ENCODE measurements around the gene RNASET2. TPM values are rescaled to one million over a fixed set of nuclear protein-coding genes. Genes with fewer than 3 reads are reported as not detected.

The RNASET2 gene
- total RNA-seq, 2 experiments from 2014 or later, result 34.1 to 35.8 TPM

- DNase-seq, result no peak
- Mint-ChIP-seq H3K4me3 (no peak overlapping the region), H3K36me3 (peaks cover 30% of the 10 kb centered on the region), H3K27me3 (no peaks in the 10 kb centered on the region), H3K4me1 (no peaks in the 10 kb centered on the region), H3K27ac (no peak overlapping the region), H3K9me3 (no peaks in the 10 kb centered on the region)
Observed at GRCh38 chr6:166980738-166981137, 24.4 kb upstream of the RNASET2 start.

DNA sequence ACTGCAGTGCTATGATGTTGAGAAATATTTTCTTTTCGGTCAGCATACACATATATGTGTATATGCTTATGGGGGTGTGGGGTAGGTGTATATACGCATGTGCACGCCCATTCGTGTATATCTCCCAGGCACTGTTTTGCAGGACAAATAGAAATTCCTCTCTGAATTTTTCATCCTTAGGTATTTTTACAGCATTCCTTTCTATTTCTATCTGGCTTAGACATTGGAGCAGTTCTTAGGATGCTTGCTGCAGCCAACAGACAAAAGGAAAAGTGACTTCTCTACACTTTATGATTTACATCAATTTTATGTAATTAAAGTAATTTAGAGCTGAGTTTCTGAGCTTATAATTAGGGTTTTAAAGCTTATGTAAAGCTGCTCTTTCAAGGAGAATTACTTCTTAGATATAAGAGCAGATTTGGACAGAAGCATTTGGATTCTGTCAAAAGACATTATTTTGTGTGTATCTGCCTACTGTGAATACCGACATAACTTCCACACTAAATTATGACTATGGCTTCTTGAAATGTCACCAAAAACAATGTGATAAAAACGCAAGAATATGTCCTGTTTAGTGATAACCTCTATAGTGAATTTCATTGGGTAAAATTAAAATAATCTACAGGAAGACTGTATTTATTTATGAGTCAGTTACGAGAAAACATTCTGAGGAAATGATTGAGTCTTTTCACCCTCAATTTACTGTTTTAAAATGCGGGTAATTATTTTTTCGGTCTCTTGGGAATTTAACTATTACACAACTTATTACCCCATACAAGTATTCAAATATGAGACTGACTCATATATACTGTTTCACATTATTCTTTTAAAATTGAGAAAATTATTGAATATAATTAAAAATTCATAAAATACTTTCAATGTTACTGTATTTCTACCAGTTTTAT lies 21.5 kb upstream of the RNASET2 start:
- Mint-ChIP-seq H3K4me1 (no peaks in the 10 kb centered on the region), H3K9me3 (no peaks in the 10 kb centered on the region)

GRCh38 chr6:166976636-166977035 lies 20.3 kb upstream of the RNASET2 start:
- H3K4me1 Mint-ChIP-seq, result no peaks in the 10 kb centered on the region
- no peaks in the 10 kb centered on the region for H3K27me3 Mint-ChIP-seq
- no peak overlapping the region for H3K4me3 Mint-ChIP-seq
- DNase-seq, result no peak
- H3K9me3 Mint-ChIP-seq, result no peaks in the 10 kb centered on the region
- H3K27ac Mint-ChIP-seq, result no peak overlapping the region
- H3K36me3 Mint-ChIP-seq, result peaks cover 18% of the 10 kb centered on the region

More for the DNA sequence above, 21.5 kb upstream of the RNASET2 start:
- H3K36me3 Mint-ChIP-seq, result peaks cover 20% of the 10 kb centered on the region
- no peaks in the 10 kb centered on the region for H3K27me3 Mint-ChIP-seq
- no peak for DNase-seq
- H3K27ac Mint-ChIP-seq, result no peak overlapping the region
- no peak overlapping the region for H3K4me3 Mint-ChIP-seq

- no peaks in the 10 kb centered on the region for H3K27me3 Mint-ChIP-seq
- no peak overlapping the region for H3K4me3 Mint-ChIP-seq
- H3K4me1 Mint-ChIP-seq, result peaks cover 8% of the 10 kb centered on the region
- H3K36me3 Mint-ChIP-seq, result peaks cover 18% of the 10 kb centered on the region
- H3K27ac Mint-ChIP-seq, result no peak overlapping the region
- H3K9me3 Mint-ChIP-seq, result peaks cover 5% of the 10 kb centered on the region
- no peak for DNase-seq
Observed at GRCh38 chr6:166972101-166972500, 15.8 kb upstream of the RNASET2 start.

- H3K4me3 Mint-ChIP-seq, result no peak overlapping the region
- no peaks in the 10 kb centered on the region for H3K27me3 Mint-ChIP-seq
- H3K4me1 Mint-ChIP-seq, result peaks cover 8% of the 10 kb centered on the region
- H3K36me3 Mint-ChIP-seq, result peaks cover 20% of the 10 kb centered on the region
- no peak for DNase-seq
- H3K9me3 Mint-ChIP-seq, result peaks cover 11% of the 10 kb centered on the region
- H3K27ac Mint-ChIP-seq, result no peak overlapping the region
Observed at GRCh38 chr6:166971271-166971670, 14.9 kb upstream of the RNASET2 start.

DNA sequence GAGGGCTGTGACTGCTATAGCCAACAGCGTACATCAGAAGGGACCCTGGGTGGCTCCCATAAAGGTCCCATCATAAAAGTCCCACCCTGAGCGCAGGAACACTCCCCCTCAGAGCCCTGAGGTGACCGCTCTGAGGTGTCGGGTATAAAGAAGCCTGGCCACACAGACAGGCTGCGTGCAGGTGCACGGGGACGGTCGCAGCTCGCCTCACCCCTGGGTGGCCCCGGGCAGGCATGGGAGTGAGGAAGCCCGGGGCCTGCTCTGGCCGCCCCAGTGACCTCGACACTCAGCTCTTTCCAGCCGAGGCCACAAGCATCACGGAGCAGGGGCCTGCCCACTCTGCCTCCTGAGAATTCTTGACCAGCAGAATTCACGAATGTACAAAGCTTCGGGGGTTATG lies 14.4 kb upstream of the RNASET2 start:
- Mint-ChIP-seq H3K9me3 (peaks cover 13% of the 10 kb centered on the region), H3K4me1 (peaks cover 8% of the 10 kb centered on the region), H3K4me3 (no peak overlapping the region), H3K36me3 (peaks cover 20% of the 10 kb centered on the region), H3K27ac (no peak overlapping the region), H3K27me3 (no peaks in the 10 kb centered on the region)
- DNase-seq, result no peak

- peaks cover 20% of the 10 kb centered on the region for H3K36me3 Mint-ChIP-seq
- H3K9me3 Mint-ChIP-seq, result peaks cover 13% of the 10 kb centered on the region
- no peak overlapping the region for H3K4me3 Mint-ChIP-seq
- H3K4me1 Mint-ChIP-seq, result peaks cover 8% of the 10 kb centered on the region
- DNase-seq, result no peak
- no peak overlapping the region for H3K27ac Mint-ChIP-seq
- H3K27me3 Mint-ChIP-seq, result no peaks in the 10 kb centered on the region
Observed at GRCh38 chr6:166970091-166970490, 13.7 kb upstream of the RNASET2 start.

GRCh38 chr6:166969390-166970002 lies 13.1 kb upstream of the RNASET2 start:
- Mint-ChIP-seq H3K27ac (no peak overlapping the region), H3K4me1 (peaks cover 8% of the 10 kb centered on the region), H3K27me3 (no peaks in the 10 kb centered on the region), H3K36me3 (peaks cover 20% of the 10 kb centered on the region), H3K9me3 (peaks cover 13% of the 10 kb centered on the region), H3K4me3 (no peak overlapping the region)
- no peak for DNase-seq

DNA sequence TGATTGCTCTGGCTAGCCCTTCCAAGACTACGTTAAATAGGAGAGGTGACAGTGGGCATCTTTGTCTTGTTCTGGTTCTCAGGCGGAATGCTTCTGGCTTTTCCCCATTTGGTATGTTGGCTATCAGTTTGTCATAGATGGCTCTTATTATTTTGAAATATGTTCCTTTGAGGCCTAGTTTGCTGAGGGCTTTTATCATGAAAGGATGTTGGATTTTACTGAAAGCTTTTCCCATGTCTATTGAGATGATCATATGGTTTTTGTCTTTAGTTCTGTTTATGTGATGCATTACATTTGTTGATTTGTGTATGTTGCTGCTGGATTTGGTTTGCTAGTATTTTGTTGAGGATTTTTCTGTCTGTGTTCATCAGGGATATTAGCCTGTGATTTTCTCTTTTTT lies 9.9 kb upstream of the RNASET2 start:
- no peak for DNase-seq
- peaks cover 14% of the 10 kb centered on the region for H3K36me3 Mint-ChIP-seq
- H3K27ac Mint-ChIP-seq, result no peak overlapping the region
- peaks cover 18% of the 10 kb centered on the region for H3K9me3 Mint-ChIP-seq
- no peaks in the 10 kb centered on the region for H3K27me3 Mint-ChIP-seq
- H3K4me1 Mint-ChIP-seq, result peaks cover 8% of the 10 kb centered on the region
- no peak overlapping the region for H3K4me3 Mint-ChIP-seq

DNA sequence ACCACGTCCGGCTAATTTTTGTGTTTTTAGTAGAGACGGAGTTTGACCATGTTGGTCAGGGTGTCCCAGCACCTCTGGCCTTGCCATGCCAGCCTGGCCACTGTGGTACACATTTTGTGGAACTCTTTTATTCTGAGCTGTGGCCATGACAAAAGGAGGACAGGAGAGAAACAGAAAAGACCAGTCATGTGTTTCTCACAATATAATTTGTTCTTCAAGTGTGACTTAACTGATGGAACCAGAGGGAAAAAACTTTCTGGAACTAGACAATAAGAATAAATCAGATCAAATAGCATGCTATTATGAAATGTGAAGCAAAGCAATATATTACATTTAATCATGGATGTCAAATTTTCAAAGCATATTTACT lies 4.2 kb upstream of the RNASET2 start:
- no peak overlapping the region for H3K27ac Mint-ChIP-seq
- peaks cover 30% of the 10 kb centered on the region for H3K4me1 Mint-ChIP-seq
- no peak overlapping the region for H3K4me3 Mint-ChIP-seq
- peaks cover 5% of the 10 kb centered on the region for H3K9me3 Mint-ChIP-seq
- no peaks in the 10 kb centered on the region for H3K27me3 Mint-ChIP-seq
- peaks cover 2% of the 10 kb centered on the region for H3K36me3 Mint-ChIP-seq
- no peak for DNase-seq

DNA sequence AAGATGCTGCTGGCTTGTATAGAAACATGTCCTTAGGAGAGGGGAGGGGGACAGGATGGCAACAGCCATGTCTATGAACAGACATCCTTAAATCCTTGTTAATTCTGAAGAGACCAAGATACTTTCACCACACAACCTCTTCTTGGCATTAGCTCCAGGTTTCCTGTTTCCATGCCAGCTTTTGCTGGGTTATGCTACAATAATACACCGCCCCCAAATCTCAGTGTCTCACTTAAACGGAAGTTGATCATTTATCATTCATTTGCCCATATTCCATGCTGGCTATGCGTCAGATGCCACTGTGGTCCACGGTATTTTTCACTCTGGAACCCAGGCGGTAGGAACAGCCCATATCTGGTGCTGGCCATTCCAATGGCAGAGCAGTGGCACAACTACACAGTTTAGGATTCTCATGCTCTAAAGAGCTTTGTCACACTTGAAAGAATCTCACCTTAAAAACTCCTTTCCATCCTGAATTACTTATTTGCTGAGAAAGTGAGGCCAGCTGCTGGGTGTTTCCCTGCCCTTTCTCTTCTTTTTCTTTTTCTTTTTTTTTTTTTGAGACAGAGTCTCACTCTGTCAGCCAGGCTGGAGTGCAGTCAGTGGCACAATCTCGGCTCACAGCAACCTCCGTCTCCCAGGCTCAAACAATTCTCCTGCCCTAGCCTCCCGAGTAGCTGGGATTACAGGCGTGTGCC lies 3.7 kb upstream of the RNASET2 start:
- Mint-ChIP-seq H3K9me3 (peaks cover 5% of the 10 kb centered on the region), H3K27me3 (no peaks in the 10 kb centered on the region), H3K4me3 (no peak overlapping the region), H3K27ac (peak overlapping the region; percentile 88), H3K36me3 (peaks cover 6% of the 10 kb centered on the region), H3K4me1 (peaks cover 35% of the 10 kb centered on the region)
- DNase-seq, result no peak

DNA sequence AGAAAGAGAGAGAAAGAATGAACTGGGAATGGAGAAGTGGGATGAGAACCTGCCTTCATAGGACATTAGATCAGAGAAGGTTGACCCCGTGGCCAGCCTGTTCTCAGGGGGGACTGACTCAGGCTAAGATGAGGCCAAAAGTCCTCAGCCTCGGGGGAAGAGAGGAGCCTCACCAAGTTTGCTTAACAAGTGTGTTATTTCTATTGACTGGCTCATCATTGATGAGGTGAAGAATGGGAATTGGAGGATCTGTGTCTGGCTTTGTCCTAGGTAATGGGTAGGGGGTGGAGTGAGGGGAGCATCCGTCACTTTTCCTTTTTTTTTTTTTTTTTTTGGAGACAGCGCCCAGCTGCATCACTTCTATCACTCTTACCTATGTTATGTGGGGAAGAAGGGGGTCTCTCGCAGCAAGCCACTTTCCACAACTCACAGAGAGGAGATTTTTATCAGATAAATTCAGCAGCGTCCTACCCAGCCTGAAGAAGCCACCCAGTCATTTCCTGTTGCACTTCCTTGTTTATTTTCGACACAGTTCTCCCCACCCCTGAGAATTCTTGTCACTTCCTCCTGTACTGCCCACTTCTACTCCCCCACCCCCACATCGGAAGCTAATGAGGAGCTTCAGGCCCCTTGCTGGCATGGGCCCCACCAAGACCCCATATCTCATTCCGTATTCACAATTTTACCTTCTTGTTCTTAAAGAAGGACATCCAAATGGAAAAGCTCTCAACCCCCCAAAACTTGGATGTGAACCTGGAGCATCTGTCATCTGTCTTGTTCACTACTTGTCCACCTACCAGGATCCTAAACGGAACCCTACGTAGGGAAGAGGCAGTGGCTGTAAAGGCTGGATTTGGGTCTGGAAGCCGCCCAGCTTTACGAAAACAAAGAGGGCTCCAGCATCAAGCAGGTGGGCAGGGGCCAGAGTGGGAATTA lies 2.8 kb upstream of the RNASET2 start:
- Mint-ChIP-seq H3K27ac (peak overlapping the region; percentile 88), H3K4me1 (peaks cover 42% of the 10 kb centered on the region), H3K36me3 (peaks cover 8% of the 10 kb centered on the region), H3K27me3 (no peaks in the 10 kb centered on the region), H3K9me3 (peaks cover 5% of the 10 kb centered on the region), H3K4me3 (peak overlapping the region; percentile 83)
- peak; percentile 18 for DNase-seq

DNA sequence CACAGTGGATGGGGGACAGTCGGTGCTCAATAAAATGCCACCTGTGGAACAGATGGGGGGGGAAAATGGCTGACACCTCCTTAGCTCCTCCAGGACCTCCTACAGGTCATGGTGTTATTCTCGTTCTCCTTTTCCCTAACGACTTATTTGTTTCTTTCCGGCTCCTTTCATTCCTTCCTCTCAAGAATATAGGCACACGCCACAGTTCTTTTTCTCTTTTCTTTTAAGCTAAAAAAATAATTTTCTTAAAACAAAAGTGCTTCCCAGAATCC lies 1.4 kb upstream of the RNASET2 start:
- no peak for DNase-seq
- no peaks in the 10 kb centered on the region for H3K27me3 Mint-ChIP-seq
- H3K27ac Mint-ChIP-seq, result peak overlapping the region; percentile 88
- H3K4me1 Mint-ChIP-seq, result peaks cover 55% of the 10 kb centered on the region
- H3K4me3 Mint-ChIP-seq, result peak overlapping the region; percentile 83
- no peaks in the 10 kb centered on the region for H3K9me3 Mint-ChIP-seq
- peaks cover 15% of the 10 kb centered on the region for H3K36me3 Mint-ChIP-seq

DNA sequence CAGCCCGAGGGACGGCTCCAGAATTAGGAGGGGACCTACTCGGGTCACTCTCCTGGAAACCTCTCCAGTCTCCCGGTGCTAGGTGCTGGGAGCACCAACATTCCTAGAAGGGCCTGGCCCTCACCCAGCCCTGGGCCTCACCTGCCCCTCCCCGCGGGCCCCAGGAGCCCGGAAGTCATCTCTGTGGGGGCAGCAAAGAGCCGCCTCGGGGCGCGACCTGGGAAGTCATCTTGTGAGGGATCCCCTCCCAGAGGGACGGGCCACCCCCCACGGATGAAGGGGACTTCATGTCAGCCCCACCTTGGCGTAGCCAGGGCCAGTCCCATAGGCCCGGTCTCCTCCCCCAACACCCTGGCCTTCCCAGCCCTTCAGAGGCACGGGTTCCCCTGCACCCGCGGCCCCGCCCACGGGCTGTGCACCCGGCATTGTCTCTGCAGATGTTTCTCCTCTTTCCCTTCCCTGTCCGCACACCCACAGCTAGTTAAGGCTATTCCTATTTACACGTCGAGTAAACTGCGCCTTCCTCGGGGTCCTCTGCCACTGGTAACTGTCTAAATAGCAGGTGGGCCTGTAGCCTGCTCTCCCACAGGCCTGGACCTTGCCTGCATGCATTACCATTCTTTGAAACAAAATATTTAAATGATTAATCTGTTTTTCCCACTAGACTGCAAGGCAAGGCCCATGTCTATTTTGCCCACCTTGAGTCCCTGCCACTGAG lies 896 bp upstream of the RNASET2 start:
- Mint-ChIP-seq H3K9me3 (no peaks in the 10 kb centered on the region), H3K4me1 (peaks cover 55% of the 10 kb centered on the region), H3K4me3 (peak overlapping the region; percentile 83), H3K36me3 (peaks cover 16% of the 10 kb centered on the region), H3K27me3 (no peaks in the 10 kb centered on the region), H3K27ac (peak overlapping the region; percentile 88)
- peak; percentile 70 for DNase-seq

All from activated naive CD8-positive, alpha-beta T cell treated with anti-CD3 and anti-CD28 coated beads for 36 hours (primary cell).